GM12878 (cell line): Measurements from ENCODE around the gene GORASP2. TPM values are rescaled to one million over a fixed set of nuclear protein-coding genes. Genes with fewer than 3 reads are reported as not detected.

ENCODE experiments used
- EGR1 ChIP-seq, 2 experiments: IDR thresholded peaks; 1 replicate in 1 of 2; 2 replicates in 1 of 2; pipeline ENCODE4 v1.6.1; 2011 to 2012; ENCODE audit warnings: low read depth in 2 of 2, low read length in 2 of 2, borderline replicate concordance in 1 of 2, mild to moderate bottlenecking in 1 of 2, moderate library complexity in 1 of 2
- MEF2B ChIP-seq: fragments of 450-650 bp; IDR thresholded peaks from 2 replicates; pipeline ENCODE4 v1.6.1; 2018; ENCODE audit warnings: mild to moderate bottlenecking, moderate library complexity; ENCODE audit not compliant: partially characterized antibody, poor library complexity, severe bottlenecking
- RB1 ChIP-seq: fragments of 450-650 bp; formaldehyde crosslinking; IDR thresholded peaks from 2 replicates; pipeline ENCODE4 v1.6.1; 2017; ENCODE audit warnings: mild to moderate bottlenecking, borderline replicate concordance
- SPI1 ChIP-seq: IDR thresholded peaks from 2 replicates; pipeline ENCODE4 v1.6.1; 2011; ENCODE audit warnings: low read depth, mild to moderate bottlenecking, low read length, moderate library complexity, borderline replicate concordance; ENCODE audit not compliant: insufficient read depth
- polyA plus RNA-seq, 11 experiments: library from polyadenylated mRNA; depleted of rRNA in 4 of 11; unstranded in 6 of 11; stranded (reverse) in 5 of 11; fragments of >200 nt; fragmentation: Nextera tagmentation in 4 of 11; fragmentation: Illumina TruSeq in 1 of 11; extraction: Ambion mirVana in 4 of 11; extraction: Trizol in 1 of 11; gene quantifications; 1 replicate in 1 of 11; 2 replicates in 10 of 11; pipeline versions ENCODE4 v1.2.1 to v1.2.3, GENCODE V29; 2011 to 2016; ENCODE audit warnings: inconsistent platforms in 2 of 11, missing spikeins in 2 of 11, low read depth in 1 of 11
- total RNA-seq, 4 experiments: library from RNA; depleted of rRNA in 3 of 4; stranded (reverse); fragments of >200 nt in 3 of 4; fragmentation: Illumina TruSeq in 1 of 4; extraction: Trizol in 1 of 4; gene quantifications; 2 replicates each; pipeline versions ENCODE4 v1.2.1 to v1.2.3, GENCODE V29; 2013 to 2021
- TF ChIP-seq, protein P1 (sequence below): fragments of 450-650 bp; IDR thresholded peaks from 2 replicates; pipeline ENCODE4 v1.6.1; 2016; ENCODE audit warnings: mild to moderate bottlenecking, moderate library complexity, borderline replicate concordance

GORASP2 gene
- total and polyA plus RNA-seq, 10 of the 15 experiments (the other 5 are each of a cell fraction or from before 2014, with no cell fraction given): 26.3 to 169 (median 103) TPM

DNA sequence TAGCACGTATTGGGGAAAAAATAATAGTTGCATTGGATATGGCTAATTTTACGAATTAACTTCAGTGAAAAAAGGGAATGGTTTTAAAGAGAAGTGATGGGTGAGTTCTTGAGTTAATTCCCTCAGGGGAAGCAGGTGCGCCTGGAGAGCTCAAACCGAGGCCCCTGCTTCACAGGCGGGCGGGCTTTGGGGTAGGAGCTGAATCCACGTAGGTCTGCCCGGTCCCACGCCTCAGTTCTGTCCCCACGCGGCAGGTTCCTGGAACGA is 44.1 kb downstream of the GORASP2 start (continued):
- TF ChIP-seq, protein P1, sequence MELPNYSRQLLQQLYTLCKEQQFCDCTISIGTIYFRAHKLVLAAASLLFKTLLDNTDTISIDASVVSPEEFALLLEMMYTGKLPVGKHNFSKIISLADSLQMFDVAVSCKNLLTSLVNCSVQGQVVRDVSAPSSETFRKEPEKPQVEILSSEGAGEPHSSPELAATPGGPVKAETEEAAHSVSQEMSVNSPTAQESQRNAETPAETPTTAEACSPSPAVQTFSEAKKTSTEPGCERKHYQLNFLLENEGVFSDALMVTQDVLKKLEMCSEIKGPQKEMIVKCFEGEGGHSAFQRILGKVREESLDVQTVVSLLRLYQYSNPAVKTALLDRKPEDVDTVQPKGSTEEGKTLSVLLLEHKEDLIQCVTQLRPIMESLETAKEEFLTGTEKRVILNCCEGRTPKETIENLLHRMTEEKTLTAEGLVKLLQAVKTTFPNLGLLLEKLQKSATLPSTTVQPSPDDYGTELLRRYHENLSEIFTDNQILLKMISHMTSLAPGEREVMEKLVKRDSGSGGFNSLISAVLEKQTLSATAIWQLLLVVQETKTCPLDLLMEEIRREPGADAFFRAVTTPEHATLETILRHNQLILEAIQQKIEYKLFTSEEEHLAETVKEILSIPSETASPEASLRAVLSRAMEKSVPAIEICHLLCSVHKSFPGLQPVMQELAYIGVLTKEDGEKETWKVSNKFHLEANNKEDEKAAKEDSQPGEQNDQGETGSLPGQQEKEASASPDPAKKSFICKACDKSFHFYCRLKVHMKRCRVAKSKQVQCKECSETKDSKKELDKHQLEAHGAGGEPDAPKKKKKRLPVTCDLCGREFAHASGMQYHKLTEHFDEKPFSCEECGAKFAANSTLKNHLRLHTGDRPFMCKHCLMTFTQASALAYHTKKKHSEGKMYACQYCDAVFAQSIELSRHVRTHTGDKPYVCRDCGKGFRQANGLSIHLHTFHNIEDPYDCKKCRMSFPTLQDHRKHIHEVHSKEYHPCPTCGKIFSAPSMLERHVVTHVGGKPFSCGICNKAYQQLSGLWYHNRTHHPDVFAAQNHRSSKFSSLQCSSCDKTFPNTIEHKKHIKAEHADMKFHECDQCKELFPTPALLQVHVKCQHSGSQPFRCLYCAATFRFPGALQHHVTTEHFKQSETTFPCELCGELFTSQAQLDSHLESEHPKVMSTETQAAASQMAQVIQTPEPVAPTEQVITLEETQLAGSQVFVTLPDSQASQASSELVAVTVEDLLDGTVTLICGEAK: no peak
- peak; percentile 83 for TF ChIP-seq MEF2B
- TF ChIP-seq SPI1: no peak
- TF ChIP-seq EGR1 (IDR thresholded peaks at IDR 0.05; ENCODE audit: borderline replicate concordance in 1 of 2, low read depth in 2 of 2, low read length in 2 of 2): no peak
- TF ChIP-seq RB1: no peak
